Measurements from ENCODE around the gene WDR36.
A peak's percentile ranks its signal among the peaks of the same experiment; 100 is the strongest.

WDR36 gene

GRCh38 chr5:111095982-111096381 is 3.8 kb downstream of the WDR36 start:
- no peak overlapping the region for H3K4me3 ChIP-seq (ENCODE audit: low read length)
- no peak for DNase-seq (ENCODE audit: low read depth, low spot score)

GRCh38 chr5:111099058-111099778 is 7.1 kb downstream of the WDR36 start:
- no peak for DNase-seq (ENCODE audit: low read depth, low spot score)
- no peak overlapping the region for H3K4me3 ChIP-seq (ENCODE audit: low read length)

DNA sequence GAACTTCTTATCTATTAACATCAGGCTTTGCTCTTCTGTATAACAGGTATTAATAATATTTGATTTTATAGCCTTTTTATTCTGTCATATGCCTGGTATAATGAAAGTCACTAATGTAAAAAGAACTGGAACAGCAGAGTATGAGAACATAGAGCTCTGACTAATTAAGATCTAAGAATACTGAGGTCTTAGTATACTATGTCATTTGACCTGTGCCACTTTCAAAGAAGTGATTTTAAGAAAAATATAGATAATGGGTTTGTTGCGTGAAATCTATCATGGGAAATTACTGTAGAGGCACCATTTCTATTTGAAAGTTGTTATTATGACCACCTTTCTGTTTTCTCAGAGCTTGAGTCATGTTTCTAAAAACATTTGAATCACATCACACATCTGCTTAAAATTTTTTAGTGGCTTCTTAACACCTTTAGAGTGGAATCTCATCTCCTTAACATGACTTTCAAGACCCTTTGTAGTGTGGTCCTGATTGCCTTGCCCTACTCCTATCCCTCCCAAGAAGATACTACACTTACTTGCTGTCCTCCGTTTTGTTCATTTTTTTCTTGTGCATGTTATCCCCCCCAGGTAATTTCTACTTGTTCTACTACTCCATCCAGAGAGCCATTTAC is 14.3 kb downstream of the WDR36 start:
- DNase-seq (ENCODE audit: low read depth, low spot score) = no peak
- H3K4me3 ChIP-seq (ENCODE audit: low read length) = no peak overlapping the region

DNA sequence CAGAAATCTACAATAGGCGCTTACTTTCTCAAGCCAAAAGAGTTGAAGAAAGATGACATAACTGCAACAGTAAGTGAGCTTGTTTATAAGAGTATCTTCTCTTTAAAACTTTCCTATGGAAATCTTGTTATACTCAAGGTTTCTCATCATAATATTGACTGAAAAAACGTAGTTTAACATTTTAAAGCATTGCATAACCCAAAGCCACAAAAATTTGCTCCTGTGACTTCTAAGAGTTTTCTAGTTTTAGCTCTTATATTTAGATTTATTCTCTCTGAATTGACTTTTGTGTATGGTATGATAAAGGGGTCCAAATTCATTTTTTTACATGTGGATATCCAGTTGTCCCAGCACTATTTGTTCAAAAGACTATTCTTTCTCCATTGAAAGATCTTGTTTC is 15.2 kb downstream of the WDR36 start:
- H3K4me3 ChIP-seq (ENCODE audit: low read length) = no peak overlapping the region
- no peak for DNase-seq (ENCODE audit: low read depth, low spot score)

GRCh38 chr5:111111956-111112355 is 19.8 kb downstream of the WDR36 start:
- no peak for DNase-seq (ENCODE audit: low read depth, low spot score)

GRCh38 chr5:111113678-111114077 is 21.5 kb downstream of the WDR36 start:
- DNase-seq (ENCODE audit: low read depth, low spot score) = no peak

More at GRCh38 chr5:111111956-111112355, 19.8 kb downstream of the WDR36 start:
- H3K4me3 ChIP-seq (ENCODE audit: low read length) = no peak overlapping the region

GRCh38 chr5:111115229-111115628 is 23.1 kb downstream of the WDR36 start:
- no peak for DNase-seq (ENCODE audit: low read depth, low spot score)
- no peak overlapping the region for H3K4me3 ChIP-seq (ENCODE audit: low read length)

More at GRCh38 chr5:111113678-111114077, 21.5 kb downstream of the WDR36 start:
- H3K4me3 ChIP-seq (ENCODE audit: low read length) = no peak overlapping the region

- DNase-seq (ENCODE audit: low read depth, low spot score) = peak; percentile 12
- H3K4me3 ChIP-seq (ENCODE audit: low read length) = no peak overlapping the region
Measured at GRCh38 chr5:111116550-111116949, 24.4 kb downstream of the WDR36 start.

DNA sequence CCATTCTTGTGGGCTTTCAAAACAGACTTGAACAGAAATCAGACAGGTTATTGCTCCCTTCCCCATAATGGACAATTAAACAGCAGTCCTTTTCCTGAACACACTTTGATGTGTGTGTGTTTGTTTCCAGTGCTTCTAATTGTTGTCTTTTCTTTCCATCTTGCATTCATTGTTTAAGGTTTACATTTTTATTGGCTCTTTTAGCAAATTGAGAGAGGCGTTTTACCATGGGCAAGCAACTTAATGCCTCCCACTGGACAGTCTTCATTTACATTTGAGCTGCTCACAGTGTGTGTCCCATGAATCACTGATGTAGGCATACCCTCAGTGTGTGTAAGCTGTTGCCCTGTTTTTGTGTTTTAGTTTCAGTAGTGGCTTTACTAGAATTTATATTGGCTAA is 25.0 kb downstream of the WDR36 start:
- DNase-seq (ENCODE audit: low read depth, low spot score) = no peak

DNA sequence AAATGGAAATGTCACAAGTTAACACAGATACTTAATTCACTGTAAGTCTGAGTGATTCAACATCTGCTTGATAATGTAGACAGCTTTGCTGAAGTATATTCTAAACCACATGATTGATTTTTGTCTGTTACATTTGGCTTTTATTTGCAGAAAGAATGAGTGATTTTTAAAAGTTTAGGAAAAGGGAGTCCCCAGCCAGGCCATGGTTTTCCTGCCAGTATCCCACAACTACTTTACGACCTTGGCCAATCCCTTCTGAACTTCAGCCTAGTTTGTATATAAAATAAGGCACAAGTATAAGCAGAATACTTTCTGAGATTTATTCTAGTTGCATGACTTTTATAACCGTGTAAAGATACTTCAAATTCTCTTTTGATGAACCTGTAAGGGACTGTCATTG is 27.1 kb downstream of the WDR36 start:
- no peak overlapping the region for H3K4me3 ChIP-seq (ENCODE audit: low read length)
- DNase-seq (ENCODE audit: low read depth, low spot score) = no peak

More for the DNA sequence above, 25.0 kb downstream of the WDR36 start:
- no peak overlapping the region for H3K4me3 ChIP-seq (ENCODE audit: low read length)

DNA sequence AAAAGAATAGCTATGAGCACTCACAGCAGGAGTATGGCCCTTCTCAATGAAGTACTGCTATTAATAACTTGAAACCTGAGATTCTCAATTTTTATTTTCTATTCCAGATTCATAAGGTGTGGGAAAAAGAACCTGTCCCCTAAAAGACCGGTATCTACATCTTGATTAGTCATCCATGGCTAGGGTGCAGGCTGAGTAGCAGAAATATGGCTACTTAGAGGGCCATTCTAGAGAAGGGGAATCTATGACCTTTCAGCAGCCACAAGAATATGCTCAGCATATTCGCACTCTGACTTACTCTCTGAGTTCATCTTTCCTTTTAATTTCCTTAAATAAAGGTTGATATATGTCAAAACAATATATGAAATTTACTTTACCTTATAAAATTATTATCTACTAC is 27.7 kb downstream of the WDR36 start:
- DNase-seq (ENCODE audit: low read depth, low spot score) = no peak
- no peak overlapping the region for H3K4me3 ChIP-seq (ENCODE audit: low read length)

DNA sequence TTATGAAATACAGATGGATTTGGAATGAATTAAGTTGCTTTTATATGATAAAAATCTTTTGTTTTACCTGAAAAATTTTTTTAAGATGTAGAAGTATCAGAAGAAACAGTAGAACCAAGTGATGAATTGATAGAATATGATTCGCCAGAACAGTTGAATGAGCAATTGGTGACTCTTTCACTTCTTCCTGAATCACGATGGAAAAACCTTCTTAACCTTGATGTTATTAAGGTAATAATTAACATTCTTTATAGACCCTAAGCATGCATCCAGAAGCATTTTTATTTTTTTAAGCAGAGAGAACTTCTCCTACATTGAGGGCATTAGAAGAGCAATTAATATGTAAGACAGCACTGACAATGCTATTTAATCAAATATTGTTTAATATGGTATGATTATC is 28.8 kb downstream of the WDR36 start:
- no peak for DNase-seq (ENCODE audit: low read depth, low spot score)
- H3K4me3 ChIP-seq (ENCODE audit: low read length) = no peak overlapping the region

DNA sequence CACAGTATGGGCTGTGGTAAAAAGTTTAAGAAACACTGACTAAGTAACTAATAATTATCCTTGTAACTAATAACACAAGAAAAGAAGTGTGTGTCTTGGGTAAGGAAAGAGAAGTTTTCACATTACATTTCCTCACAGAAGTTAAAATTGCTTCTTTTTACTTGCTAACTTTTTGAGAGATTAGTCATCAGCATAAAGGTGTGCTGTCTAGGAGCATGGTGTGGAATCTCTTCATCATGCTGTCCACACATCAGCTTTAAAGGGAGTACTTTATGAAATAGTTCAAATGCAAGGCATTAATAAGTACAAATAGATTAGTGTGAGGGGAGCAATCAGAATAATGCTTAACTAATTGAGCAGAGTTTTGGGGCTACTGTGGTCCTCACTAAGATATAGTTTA is 29.8 kb downstream of the WDR36 start:
- no peak for DNase-seq (ENCODE audit: low read depth, low spot score)
- H3K4me3 ChIP-seq (ENCODE audit: low read length) = no peak overlapping the region

DNA sequence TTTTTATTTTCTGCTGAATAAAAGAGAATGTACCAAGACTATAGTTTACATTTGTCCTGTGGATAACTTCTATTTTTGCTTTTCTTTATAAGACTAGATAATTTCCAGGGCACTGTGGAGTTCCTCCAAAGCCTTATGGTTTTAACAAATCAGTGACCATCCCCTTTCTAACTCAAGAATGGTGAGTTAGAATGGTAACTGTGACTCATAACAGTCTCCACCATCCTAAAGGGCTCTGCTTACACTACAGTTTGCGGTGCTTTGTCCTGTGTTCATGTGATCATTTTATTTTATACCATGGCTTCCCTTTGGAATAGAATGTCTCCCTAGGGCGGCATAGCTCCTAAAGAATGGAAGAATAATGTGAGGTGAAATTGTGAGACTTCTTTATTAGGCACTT is 30.2 kb downstream of the WDR36 start:
- no peak overlapping the region for H3K4me3 ChIP-seq (ENCODE audit: low read length)
- DNase-seq (ENCODE audit: low read depth, low spot score) = no peak

GRCh38 chr5:111124793-111125192 is 32.6 kb downstream of the WDR36 start:
- no peak for DNase-seq (ENCODE audit: low read depth, low spot score)
- no peak overlapping the region for H3K4me3 ChIP-seq (ENCODE audit: low read length)

GRCh38 chr5:111126896-111127295 is 34.7 kb downstream of the WDR36 start:
- no peak overlapping the region for H3K4me3 ChIP-seq (ENCODE audit: low read length)
- no peak for DNase-seq (ENCODE audit: low read depth, low spot score)

- H3K4me3 ChIP-seq (ENCODE audit: low read length) = no peak overlapping the region
- no peak for DNase-seq (ENCODE audit: low read depth, low spot score)
Measured at GRCh38 chr5:111127453-111128195, 35.5 kb downstream of the WDR36 start.

GRCh38 chr5:111129938-111130337 is 37.8 kb downstream of the WDR36 start:
- DNase-seq (ENCODE audit: low read depth, low spot score) = no peak
- H3K4me3 ChIP-seq (ENCODE audit: low read length) = no peak overlapping the region

GRCh38 chr5:111131356-111131755 is 39.2 kb downstream of the WDR36 start:
- H3K4me3 ChIP-seq (ENCODE audit: low read length) = no peak overlapping the region
- DNase-seq (ENCODE audit: low read depth, low spot score) = no peak

GRCh38 chr5:111132076-111132475 is 39.9 kb downstream of the WDR36 start:
- DNase-seq (ENCODE audit: low read depth, low spot score) = no peak
- no peak overlapping the region for H3K4me3 ChIP-seq (ENCODE audit: low read length)

Measured in Jurkat, Clone E6-1 (cell line).